Measurements from ENCODE around the gene GPT2.

The GPT2 gene

DNA sequence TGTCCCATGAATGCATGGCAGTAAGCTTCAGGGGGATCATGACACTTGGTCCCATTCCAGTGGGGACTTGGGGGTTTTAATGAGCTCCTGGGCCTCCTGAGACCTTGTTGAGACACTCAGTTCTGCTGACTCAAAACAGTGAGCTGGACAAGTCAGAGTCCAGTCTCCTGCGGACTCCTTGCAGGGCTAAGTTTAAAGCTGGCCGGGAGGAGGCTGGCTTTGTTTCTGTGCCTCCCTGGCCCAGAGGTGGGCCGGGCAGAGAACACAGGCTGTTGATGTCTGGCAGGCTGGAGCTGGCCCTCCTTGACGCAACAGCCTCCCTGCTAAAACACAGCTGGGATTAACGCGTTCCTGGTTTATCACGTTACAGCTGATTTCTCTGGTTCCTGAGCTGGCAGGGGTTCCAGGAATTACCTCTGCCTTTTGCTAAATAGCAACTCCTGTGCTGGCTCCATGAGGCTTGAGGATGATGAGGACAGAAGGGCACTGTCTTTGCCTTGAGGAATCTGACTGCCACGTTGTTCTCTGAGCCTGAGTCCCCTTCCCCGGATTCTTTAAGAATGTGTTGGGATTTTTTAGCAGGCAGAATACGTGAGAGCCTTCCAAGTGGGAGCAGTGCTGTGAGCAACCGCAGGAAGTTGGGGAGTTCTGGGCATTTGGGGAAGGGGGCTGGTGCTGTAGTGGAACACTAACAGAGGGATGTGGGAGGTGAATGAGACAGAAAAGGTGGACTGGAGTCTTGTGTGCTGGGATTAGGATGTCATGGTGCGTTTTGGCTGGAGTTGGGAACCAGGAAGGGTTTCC is 2.0 kb downstream of the GPT2 start:
- H3K4me3 ChIP-seq (ENCODE audit: low read depth, low read length): peak overlapping the region; percentile 10
- ChIA-PET POLR2A (interaction anchor here (0.7 kb wide), 1 partner anchor 8 kb away, joined by 3 read pairs; no protein-coding TSS in a partner anchor), CTCF (interaction anchor here (0.6 to 12.3 kb wide), 10 partner anchors 10 to 258 kb away, joined by 3 to 112 read pairs (median 4); partner anchors contain the start of gene NETO2)
- TF ChIP-seq, protein P1, sequence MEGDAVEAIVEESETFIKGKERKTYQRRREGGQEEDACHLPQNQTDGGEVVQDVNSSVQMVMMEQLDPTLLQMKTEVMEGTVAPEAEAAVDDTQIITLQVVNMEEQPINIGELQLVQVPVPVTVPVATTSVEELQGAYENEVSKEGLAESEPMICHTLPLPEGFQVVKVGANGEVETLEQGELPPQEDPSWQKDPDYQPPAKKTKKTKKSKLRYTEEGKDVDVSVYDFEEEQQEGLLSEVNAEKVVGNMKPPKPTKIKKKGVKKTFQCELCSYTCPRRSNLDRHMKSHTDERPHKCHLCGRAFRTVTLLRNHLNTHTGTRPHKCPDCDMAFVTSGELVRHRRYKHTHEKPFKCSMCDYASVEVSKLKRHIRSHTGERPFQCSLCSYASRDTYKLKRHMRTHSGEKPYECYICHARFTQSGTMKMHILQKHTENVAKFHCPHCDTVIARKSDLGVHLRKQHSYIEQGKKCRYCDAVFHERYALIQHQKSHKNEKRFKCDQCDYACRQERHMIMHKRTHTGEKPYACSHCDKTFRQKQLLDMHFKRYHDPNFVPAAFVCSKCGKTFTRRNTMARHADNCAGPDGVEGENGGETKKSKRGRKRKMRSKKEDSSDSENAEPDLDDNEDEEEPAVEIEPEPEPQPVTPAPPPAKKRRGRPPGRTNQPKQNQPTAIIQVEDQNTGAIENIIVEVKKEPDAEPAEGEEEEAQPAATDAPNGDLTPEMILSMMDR (IDR thresholded peaks at IDR 0.05; ENCODE audit: insufficient read depth, low read length, missing control alignments): no peak
- DNase-seq (ENCODE audit: low read depth, low spot score): no peak

DNA sequence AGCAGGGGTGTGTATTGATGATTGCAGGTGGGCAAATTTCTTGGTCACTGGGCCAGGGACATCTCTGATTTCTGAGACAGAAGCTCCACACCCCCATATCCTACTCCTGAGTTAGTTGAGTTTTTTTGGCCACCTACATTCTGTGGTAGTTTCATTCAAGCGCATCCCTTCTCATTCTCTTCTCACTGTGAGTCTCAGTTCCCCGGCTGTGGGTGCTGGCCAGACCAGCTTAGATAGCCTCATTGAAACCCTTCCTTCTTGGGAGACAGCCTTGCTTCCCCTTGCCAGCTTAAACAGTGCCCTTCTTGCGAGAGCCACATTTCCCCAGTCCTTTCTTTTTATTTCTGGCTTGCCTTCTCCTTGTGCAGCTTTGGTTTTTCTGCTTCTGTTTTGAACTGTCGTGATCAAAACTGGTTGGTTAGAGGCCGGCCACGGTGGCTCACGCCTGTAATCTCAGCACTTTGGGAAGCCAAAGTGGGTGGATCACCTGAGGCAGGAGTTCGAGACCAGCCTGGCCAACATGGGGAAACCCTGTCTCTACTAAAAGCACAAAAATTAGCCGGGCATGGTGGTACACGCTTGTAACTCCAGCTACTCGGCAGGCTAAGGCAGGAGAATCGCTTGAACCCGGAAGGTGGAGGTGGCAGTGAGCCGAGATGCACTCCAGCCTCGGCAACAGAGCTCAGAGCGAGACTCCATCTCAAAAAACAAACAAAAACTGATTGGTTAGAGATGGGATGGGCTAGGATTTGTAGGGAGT is 2.8 kb downstream of the GPT2 start:
- no peak overlapping the region for H3K4me3 ChIP-seq (ENCODE audit: low read depth, low read length)
- CTCF ChIA-PET: interaction anchor here (0.7 to 12.3 kb wide), 8 partner anchors 19 to 257 kb away, joined by 3 to 112 read pairs (median 3); partner anchors contain the start of gene NETO2

DNA sequence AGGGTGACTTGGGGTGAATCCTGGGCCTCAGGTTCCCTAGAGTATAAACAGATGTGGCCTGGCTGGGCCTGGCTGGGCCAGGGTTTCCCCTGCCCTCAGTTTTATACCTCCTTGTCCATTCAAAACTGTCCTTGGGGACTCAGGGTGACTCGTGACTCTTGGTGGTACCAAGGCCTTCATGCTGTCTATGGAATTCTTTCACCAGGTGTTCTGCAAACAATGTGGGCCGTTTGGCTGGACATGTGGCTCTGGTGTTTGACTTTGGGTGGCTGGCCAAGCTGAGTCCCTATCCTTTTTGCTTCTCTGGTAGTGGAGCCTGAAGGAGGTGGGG is 3.3 kb downstream of the GPT2 start:
- TF ChIP-seq, protein P1 (IDR thresholded peaks at IDR 0.05; ENCODE audit: insufficient read depth, low read length, missing control alignments): no peak
- POLR2A ChIA-PET: no interaction called here
- CTCF ChIA-PET: interaction anchor here (0.7 to 12.3 kb wide), 4 partner anchors 18 to 42 kb away, joined by 3 to 112 read pairs (median 20); no protein-coding TSS in a partner anchor
- DNase-seq (ENCODE audit: low read depth, low spot score): no peak
- no peak overlapping the region for H3K4me3 ChIP-seq (ENCODE audit: low read depth, low read length)

More for the DNA sequence above, 2.8 kb downstream of the GPT2 start:
- DNase-seq (ENCODE audit: low read depth, low spot score): no peak
- TF ChIP-seq, protein P1 (IDR thresholded peaks at IDR 0.05; ENCODE audit: insufficient read depth, low read length, missing control alignments): no peak
- POLR2A ChIA-PET: no interaction called here

DNA sequence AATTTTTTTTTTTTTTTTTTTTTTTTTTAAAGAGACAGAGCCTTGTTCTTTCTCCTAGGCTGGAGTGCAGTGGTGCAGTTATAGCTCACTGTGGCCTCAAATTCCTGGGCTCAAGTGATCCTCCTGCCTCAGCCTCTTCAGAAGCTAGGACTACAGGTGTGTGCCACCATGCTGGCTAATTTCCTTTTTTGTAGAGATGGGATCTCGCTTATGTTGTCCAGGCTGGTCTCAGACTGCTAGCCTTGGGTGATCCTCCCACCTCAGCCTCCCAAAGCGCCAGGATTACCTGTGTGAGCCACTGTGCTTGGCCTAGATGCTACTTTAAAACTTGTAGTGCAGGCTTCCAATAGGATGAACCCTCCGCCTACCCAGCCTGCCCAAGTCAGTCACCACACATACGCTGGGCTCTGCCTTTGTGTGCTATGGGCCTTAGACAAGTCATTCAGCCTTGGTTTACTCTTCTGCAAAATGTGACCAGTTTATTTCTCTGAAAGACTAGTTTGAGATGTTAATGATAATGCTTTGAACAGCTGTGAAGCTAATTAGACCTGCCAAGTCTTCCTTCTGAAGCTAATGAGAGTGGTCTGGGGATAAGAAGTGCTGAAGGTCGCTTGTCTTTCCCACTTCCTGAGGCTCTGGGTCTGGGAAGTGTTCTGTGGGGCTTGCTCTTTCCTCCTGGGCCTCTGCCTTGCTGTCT is 5.2 kb downstream of the GPT2 start:
- TF ChIP-seq, protein P1 (IDR thresholded peaks at IDR 0.05; ENCODE audit: insufficient read depth, low read length, missing control alignments): no peak
- POLR2A ChIA-PET: no interaction called here
- CTCF ChIA-PET: interaction anchor here (1.7 to 12.3 kb wide), 3 partner anchors 16 to 38 kb away, joined by 4 to 112 read pairs (median 35); no protein-coding TSS in a partner anchor
- DNase-seq (ENCODE audit: low read depth, low spot score): no peak
- no peak overlapping the region for H3K4me3 ChIP-seq (ENCODE audit: low read depth, low read length)

DNA sequence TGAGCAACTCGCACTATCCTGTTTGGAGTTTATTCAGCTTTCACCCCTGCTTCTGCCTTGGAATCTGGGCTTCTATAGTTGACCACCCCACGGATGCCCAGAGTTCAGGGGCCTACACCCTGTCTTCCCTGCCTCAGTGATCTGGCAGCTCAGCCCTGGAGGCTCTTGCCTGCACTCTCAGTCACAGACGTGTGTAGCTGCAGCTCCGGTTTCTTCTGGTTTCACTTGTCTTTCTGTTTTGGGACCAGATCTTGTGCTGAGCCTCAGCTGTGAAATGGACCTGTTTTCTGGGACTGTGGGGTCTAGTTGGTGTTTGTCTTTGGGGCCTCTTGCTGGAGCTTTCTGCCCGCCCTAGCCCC is 5.8 kb downstream of the GPT2 start:
- CTCF ChIA-PET: interaction anchor here (1.7 to 12.3 kb wide), 3 partner anchors 16 to 37 kb away, joined by 4 to 112 read pairs (median 35); no protein-coding TSS in a partner anchor
- POLR2A ChIA-PET: no interaction called here
- TF ChIP-seq, protein P1 (IDR thresholded peaks at IDR 0.05; ENCODE audit: insufficient read depth, low read length, missing control alignments): no peak
- no peak overlapping the region for H3K4me3 ChIP-seq (ENCODE audit: low read depth, low read length)
- DNase-seq (ENCODE audit: low read depth, low spot score): no peak
